NCI-H748 (cell line): ENCODE measurements around the gene ZNF688.
"Not testable (repeated sequence)": the region's sequence is repeated elsewhere in the genome, so short reads cannot be mapped to it uniquely, and the experiment has no call there.

Experiments
- DNase-seq: peaks from one replicate; lab custom pipeline; 2025; ENCODE audit not compliant: unreplicated experiment; lab: John Stamatoyannopoulos, UW

The ZNF688 gene

DNA sequence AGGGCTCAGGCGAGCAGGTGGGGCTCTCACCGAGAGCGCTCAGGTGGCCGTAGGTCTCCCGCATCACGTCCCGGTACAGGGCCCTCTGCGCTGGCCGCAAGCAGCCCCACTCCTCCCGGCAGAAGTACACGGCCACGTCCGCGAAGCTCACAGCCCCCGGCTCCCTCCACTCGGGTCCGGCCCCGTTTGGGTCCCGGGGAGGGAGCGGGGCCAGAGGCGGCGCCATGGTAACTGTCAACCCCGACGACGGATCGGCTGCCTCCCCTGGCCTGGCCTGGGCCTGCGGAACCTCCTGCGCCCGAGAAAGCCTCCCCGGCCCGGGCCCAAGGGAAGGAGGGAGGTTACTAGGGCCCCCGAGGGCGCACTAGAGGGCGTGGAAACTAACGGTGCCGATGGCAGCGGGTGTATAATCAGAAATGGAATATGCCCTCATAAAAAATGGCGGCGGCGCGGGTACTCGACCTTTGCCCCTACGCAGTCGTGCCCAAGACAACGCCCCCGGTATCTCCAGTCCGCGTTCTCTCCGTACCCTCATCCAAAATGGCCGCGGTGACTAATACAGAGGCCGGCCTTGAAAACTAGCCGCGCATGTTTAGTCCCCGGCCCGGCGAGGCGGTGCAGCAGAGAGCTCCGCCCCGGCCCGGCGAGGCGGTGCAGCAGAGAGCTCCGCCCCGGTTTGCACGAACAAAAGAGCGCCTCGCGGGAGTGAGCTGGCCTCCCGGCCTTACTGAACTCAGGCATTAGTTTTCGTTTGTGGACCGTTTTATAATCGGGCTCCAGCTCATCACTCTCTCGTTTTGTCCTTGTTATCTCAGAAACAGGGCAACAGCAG lies 13.3 kb downstream of the ZNF688 start, which contains the start of gene ZNF764:
Gene ZNF764, minus strand, starts transcription at position 418 of the 832 bp plus-strand sequence. Its CDS starts 192 bp downstream, at position 226.
- peak; percentile 97 for DNase-seq

DNA sequence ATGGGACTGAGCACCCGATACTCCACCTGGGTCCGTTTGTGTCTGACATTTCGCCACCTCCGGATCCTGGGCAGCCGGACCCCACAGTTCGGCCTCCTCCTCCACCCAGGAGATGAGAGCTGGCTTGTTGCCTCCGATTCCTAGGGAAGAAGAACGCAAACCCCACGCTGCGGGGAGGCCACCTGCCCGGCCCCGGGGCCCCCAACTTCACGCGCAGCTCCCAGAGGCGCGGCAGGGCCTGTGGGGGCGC lies 13.9 kb downstream of the ZNF688 start:
- no peak for DNase-seq

DNA sequence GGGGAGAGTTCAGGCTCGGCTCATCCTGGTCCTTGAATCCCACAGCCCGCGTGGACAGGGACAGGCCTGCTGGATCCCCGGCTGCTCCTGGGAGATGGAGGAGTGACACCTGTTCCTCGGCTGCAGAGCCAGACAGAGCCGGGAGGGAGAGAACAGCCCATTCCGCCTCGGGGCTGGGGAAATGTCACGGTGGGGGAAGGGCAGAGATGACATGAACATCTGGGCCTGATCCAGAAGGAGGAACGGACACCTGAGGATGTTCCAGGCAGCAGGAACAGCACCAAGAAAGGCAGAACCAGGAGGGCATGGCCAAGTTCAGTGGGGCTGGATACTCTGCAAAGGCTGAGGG lies 15.4 kb downstream of the ZNF688 start:
- no peak for DNase-seq

DNA sequence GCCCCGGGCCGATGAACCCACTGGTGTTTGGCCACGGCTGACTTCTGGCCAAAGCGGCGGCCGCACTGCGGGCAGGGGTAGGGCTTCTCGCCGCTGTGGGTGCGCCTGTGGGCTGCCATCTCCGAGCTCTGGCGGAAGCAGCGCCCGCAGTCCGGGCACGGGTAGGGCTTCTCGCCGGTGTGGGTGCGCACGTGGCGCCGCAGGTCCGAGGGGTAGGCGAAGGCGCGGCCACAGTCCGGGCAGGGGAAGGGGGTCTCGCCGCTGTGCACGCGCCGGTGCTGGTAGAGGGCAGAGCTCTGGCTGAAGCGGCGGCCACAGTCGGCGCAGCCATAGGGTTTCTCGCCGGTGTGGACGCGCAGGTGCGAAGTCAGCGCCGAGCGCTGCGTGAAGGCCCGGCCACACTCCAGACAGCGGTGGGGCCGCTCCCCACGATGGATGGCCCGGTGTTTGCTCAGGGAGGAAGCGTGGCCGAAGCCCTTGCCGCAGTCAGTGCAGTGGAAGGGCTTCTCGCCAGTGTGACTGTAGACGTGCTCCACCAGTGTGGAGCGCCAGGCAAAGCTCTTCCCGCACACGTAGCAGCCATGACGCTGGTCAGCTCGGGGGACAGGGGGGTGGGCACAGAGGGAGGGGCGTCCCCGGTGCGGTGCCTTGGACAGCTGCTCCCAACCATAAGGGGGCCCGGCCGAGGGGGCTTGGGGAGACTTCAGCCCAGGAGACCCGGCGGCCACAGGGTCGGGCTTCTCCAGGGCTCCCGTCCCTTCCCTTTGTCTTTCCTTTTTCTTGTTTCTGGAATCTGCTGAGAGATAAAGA lies 16.0 kb downstream of the ZNF688 start:
- no peak for DNase-seq

DNA sequence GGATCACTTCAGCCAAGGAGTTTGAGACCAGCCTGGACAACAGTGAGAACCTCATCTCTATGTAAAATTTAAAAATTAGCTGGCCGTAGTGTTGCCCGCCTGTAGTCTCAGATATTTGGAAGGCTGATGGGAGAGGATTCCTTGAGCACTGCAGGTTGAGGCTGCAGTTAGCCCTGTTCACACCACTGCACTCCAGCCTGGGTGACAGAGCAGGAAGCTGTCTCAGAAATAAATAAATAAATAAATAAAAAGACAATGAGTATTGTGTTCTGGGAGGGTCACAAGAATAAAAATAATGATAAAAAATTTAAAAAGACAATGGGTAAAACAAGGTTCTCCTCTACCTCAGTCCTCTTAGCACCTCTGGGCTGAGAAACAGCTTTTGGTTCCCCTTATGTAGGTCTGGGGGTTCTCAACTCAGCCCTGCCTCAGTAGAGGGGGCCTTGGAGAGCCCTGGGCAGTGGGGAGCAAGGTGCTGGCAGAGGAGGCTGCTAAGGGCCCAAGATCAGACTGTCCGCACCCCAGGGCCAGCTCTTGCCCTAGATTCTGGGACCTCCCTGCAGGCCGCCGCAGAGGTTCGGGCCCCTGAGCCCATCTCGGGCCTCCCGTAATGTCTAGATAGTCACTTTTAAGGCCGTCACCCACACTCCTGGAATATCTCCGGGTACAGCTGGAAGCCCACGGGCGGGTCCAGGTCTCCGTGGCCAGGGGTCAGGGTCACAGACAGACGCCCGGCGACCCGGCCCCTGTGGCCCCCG lies 16.8 kb downstream of the ZNF688 start:
- DNase-seq = no peak

DNA sequence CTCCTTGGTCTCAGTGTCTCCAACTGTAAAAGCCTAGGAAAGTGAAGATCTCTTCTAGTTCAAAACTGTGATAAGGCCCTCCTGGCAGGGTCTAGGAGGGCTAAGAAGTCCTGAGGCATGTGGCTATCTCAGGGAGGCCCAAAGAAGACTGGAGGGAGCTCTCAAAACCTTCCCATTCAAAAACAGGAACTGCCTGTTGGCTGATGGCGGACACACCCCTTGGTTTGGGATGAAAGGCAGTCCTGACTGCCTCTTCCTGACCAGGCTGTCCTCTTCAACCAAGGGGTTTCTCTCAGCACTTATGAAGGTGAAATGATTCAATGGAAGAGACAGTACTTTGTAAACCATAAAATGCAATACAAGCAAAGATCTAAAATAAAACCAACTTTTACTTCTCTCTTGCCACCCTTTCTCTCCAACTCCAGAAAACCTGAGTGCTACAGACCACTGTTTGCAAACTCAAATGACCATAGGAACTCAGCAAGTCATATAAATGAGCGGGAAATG lies 18.1 kb downstream of the ZNF688 start:
- no peak for DNase-seq

DNA sequence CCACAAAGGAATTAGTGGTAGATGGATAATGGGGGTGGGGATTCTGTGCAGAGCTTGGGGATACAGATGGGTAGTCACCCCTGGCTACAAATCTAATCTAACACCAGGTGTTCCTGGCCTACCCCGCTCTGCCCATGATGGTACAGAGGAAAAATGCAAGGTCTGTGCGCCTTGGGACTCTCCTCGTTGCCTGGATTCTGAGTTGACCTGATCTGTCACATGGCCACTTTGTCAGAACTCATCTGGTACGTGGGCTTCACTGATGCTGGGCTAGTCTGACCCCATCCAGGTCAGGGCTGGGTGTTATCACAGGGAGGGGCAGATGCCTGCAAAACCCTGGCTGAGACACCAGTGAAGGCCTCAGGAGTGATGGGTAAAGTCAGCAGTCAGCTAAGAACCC lies 18.6 kb downstream of the ZNF688 start:
- DNase-seq = no peak

DNA sequence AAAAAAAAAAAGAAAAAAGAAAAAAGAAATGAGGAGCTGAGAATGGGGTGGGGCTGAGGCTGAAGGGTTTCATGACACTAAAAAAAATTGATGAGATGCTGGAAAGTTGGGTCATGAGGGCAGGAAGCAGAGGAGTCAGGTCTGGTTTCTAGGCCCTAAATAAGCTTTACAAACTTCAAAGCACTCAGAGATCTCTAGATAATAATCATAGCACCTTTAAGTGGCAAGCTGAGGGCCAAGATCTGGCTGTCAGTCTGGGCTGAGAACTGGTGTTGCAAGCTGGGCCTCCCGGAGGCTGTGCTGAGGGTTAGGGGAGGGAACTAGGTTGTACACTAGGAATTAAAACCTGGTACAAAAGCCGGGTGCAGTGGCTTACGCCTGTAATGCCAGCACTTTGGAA lies 19.7 kb downstream of the ZNF688 start:
- no peak for DNase-seq

DNA sequence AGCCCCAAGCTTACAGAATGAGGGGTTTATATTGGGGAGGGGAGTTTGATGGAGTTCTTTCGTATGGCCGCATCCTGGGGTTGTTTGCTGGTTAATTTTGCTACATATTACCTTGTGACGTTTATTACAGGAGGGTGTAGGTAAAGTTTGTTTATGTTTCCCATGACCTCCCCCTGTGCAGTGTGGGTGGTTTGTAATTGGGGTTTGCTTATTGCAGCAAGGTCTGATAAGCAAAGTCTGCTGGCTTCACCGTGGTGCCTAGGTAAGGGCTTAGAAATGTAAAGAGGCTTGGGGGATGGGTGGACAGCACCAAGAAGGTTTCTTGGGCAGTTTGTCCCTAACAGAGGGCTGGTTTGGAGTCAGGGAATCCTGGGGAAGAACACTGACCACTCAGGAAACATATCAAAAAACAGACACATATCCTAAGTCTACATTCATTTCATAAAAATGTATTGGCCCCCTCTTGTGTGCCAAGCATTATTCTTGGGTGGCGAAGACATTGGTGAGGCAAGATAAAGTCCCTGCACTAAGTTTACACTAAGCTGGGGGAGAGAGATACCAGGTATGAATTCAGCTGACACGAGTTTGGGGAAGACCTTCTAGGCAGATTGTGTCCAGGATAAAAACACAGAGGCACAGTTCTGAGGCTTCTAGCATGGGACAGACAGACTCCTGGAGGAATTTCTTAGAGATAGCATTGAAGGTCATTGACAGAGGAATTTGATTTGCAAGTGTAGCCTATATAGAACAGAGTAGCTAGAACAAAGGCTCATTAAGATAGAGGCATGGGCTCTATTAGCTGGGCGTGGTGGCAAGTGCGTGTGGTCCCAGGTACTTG lies 22.9 kb downstream of the ZNF688 start:
- no peak for DNase-seq

DNA sequence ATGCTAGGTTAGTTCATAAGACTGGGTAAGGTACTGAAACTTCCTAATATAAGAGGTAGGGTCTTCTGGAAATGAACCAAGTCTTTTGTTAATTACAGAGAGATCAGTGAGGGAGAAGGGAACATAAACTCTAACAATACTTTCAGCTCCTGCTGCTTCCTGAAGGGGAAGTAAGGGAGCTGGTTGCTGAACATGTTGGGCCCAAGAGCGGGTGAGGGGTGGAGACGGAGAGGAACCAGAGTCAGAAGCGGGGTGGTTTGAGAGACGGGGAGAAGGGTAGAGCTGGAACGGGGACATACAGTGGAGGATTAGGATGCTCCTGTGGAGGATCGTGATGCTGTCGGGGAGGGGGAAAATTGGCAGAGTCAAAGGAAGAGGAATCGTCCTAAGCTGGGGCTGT lies 25.4 kb downstream of the ZNF688 start:
- DNase-seq = no peak

DNA sequence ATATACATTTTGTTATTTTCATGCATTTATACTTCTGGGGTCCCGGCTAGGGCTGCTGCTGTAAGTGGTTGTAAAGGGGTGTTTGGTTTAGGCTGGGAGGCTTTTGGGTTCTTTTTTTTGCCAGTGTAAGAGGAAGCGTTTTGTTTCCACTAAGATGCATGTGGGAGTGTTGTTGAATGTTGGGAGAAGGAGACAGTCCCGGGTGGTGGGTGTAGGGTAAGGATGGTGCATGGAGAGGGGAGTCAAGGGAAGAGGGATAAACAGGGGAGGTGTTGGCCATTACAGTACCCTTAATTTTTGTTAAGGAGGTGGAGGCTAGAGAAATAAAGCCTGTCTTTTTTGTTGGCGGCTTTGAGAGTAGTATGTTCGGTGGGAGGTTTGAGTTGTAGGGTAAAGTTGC lies 28.4 kb downstream of the ZNF688 start:
- DNase-seq = no peak

DNA sequence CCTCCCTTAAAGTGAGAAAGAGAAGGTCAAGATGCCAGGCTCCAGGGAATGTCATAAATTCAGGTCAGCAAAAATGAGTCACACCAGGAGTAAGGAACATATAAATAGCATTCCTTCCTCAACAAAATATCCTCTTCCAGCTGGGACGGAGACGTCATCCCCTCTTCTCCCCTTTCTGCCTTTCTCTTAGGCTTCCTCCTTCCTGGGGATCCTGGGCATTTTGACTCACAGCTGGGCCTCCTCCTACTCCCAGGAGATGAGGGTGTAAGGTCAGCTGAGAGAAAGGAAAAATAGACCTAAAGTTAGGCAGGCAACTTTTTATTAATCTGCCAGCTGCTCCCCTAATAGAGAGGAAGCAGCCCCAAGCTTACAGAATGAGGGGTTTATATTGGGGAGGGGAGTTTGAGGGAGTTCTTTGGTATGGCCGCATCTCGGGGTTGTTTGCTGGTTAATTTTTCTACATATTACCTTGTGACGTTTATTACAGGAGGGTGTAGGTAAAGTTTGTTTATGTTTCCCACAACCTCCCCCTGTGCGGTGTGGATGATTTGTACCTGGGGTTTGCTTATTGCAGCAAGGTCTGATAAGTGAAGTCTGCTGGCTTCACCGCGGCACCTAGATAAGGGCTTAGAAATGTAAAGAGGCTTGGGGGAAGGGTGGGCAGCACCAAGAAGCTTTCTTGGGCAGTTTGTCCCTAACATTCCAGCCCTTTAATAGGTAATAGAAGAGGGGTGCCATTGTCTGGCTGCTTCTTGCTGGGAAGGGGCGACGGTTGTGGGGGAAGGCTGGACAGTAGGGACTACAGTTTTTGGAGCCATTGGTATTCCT lies 29.8 kb downstream of the ZNF688 start:
- no peak for DNase-seq

DNA sequence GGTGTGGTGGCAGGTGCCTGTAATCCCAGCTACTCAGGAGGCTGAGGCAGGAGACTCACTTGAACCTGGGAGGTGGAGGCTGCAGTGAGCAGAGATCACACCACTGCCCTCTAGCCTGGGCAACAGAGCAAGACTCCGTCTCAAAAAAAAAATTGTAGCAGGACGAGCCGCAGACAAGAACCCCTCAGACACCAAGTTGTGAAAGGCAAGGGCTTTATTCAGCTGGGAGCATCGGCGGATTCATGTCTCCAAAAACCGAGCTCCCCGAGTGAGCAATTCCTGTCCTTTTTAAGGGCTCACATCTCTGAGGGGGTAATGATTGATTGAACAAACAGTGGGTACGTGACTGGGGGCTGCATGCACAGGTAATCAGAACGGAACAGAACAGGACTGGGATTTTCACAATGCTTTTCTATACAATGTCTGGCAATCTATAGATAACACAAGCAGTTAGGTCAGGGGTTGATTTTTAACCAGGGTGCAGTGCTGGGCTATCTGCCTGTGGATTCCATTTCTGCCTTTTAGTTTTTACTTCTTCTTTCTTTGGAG lies 30.5 kb downstream of the ZNF688 start:
- DNase-seq = not testable (repeated sequence)

DNA sequence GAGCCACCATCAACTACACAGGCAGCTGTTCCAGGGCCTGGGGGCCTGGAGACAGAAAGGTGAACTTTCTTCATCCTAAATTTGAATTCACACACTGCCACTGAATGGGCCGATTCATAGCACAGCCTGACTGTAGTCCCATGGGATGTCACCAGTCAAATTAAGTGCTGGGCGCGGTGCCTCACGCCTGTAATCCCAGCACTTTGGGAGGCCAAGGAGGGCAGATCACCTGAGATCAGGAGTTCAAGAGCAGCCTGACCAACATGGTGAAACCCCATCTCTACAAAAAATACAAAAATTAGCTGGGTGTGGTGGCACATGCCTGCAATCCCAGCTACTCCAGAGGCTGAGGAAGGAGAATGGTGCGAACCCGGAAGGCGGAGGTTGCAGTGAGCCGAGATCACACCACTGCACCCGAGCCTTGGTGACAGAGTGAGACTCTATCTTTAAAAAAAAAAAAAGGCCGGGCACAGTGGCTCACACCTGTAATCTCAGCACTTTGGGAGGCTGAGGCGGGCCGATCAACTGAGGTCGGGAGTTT lies 31.5 kb downstream of the ZNF688 start:
- not testable (repeated sequence) for DNase-seq

DNA sequence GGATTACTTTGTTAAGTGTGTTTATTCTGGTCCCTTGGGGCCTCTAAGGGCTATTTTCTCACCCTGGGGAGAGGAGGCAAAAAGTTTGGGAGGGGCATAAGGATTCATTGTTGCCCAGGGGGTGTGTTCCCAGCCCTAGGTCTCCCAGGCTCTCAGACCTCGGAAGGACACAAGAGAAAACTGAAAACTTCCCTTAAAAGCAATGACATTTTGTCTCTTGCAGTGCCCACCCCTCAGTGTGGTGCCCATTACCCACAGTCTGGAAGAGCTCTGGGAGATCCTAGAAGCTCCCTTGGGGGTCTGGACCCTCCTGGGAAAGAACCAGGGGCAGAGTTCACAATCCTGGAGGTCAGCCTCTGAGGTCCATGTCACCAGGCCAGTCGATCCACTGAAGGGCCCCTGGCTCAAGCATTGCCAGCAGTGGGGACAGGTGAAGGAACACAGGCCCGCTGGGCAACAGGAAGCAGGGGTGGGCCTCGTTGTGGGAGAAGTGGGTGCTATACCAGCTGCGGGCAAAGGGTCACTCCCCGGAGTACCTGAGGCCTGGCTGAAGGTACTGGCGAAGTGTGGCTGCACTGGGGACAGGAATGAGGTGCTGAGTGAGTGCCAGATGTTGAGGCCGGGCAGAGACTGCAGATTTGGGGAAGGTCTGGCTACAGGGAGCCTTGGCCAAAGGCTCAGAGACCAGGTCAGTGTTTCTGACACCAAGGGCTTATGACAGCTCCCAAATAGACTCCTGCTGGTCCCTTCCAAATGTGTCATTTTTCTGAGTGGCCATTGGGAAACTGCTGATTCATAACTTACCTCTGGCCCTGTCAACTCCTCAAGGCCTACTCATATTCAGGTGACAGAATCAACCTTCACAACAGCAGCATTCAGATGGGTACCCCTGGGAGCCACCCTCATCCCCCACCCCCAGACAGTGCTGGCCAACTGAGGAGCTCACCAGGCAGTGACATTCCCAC lies 32.2 kb downstream of the ZNF688 start:
- no peak for DNase-seq

DNA sequence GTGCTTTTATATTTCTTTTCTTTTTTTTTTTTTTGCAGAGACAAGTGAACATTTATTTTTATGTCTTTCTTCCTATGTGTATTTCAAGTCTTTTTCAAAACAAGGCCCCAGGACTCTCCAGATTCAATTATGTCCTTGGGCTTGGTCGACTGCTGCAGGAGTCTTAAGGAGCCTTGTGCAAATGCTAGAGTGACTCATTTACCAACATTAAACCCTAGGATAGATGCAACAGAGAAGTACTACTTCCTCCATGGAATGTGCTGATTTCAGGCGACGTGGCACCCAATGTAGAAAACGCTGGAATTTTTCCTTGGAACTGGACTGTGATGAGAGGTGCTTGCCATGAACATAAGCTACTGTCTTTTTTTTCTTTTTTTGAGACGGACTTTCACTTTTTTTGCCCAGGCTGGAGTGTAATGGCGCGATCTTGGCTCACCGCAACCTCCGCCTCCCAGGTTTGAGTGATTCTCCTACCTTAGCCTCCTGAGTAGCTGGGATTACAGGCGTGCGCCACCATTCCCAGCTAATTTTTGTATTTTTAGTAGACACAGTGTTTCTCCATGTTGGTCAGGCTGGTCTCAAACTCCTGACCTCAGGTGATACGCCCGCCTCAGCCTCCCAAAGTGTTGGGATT lies 35.0 kb downstream of the ZNF688 start:
- DNase-seq = not testable (repeated sequence)

DNA sequence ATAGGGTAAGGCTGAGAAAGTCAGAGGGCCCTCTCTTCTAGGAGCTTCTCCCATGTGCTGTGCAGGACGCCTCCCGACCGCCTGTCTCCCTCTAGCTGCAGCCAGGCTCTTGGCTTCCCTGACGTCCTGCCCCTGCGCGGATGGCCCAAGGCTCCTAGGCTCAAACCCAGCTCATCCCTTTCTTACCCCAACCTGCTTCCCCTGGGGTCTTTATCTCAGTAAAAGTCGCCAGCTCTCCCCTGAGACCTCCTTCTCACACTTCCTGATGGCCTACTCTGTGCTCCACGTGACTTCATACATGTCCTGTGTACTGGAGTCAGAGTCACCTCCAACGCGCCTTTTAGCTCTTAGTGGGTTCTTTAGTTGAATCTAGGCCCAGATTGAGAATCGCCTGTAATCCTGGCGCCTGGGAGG lies 35.7 kb downstream of the ZNF688 start:
- peak; percentile 65 for DNase-seq
